Nephron progenitor cell (in vitro differentiated cells): ENCODE data around the gene CISD3.

Experiments
- DNase-seq: peaks from one replicate; pipeline ENCODE4 v3.0.0; 2021
- H3K27ac Mint-ChIP-seq: 2 replicates; pipeline ENCODE4 v1.8.0; 2021; ENCODE audit warnings: mild to moderate bottlenecking, moderate library complexity, mixed read lengths
- H3K27me3 Mint-ChIP-seq: 2 replicates; pipeline ENCODE4 v1.8.0; 2021; ENCODE audit warnings: mild to moderate bottlenecking, low read depth, mixed read lengths; ENCODE audit not compliant: poor library complexity
- H3K36me3 Mint-ChIP-seq: 2 replicates; pipeline ENCODE4 v1.8.0; 2021; ENCODE audit warnings: low read depth, mixed read lengths
- H3K4me1 Mint-ChIP-seq: 2 replicates; pipeline ENCODE4 v1.8.0; 2021; ENCODE audit warnings: mixed read lengths
- H3K4me3 Mint-ChIP-seq: 2 replicates; pipeline ENCODE4 v1.8.0; 2021; ENCODE audit warnings: mild to moderate bottlenecking, moderate library complexity, mixed read lengths
- H3K9me3 Mint-ChIP-seq: 2 replicates; pipeline ENCODE4 v1.8.0; 2021; ENCODE audit warnings: mild to moderate bottlenecking, moderate library complexity, mixed read lengths
- CTCF ChIP-seq: fragments of 200-600 bp; sonication (generic); IDR thresholded peaks from 2 replicates; pipeline ENCODE4 v1.5.0; 2021; ENCODE audit warnings: antibody characterized with exemption

Gene CISD3

GRCh38 chr17:38733982-38734973, 4.1 kb downstream of the CISD3 start:
- no peak overlapping the region for H3K27ac Mint-ChIP-seq
- no peak for DNase-seq
- peak; percentile 11 for TF ChIP-seq CTCF
- H3K4me1 Mint-ChIP-seq, result peaks cover 28% of the 10 kb centered on the region
- no peaks in the 10 kb centered on the region for H3K9me3 Mint-ChIP-seq
- H3K27me3 Mint-ChIP-seq, result no peaks in the 10 kb centered on the region
- no peak overlapping the region for H3K4me3 Mint-ChIP-seq
- peaks cover 41% of the 10 kb centered on the region for H3K36me3 Mint-ChIP-seq

GRCh38 chr17:38735161-38735997, 5.2 kb downstream of the CISD3 start:
- peak; percentile 88 for DNase-seq
- Mint-ChIP-seq H3K27me3 (no peaks in the 10 kb centered on the region), H3K9me3 (no peaks in the 10 kb centered on the region), H3K4me1 (peaks cover 23% of the 10 kb centered on the region), H3K36me3 (peaks cover 45% of the 10 kb centered on the region), H3K4me3 (no peak overlapping the region), H3K27ac (peak overlapping the region; percentile 41)
- TF ChIP-seq CTCF, result peak; percentile 88

GRCh38 chr17:38738007-38738662, 8.0 kb downstream of the CISD3 start:
- DNase-seq, result no peak
- TF ChIP-seq CTCF, result no peak
- Mint-ChIP-seq H3K36me3 (peaks cover 43% of the 10 kb centered on the region), H3K27me3 (no peaks in the 10 kb centered on the region), H3K9me3 (no peaks in the 10 kb centered on the region), H3K27ac (peak overlapping the region; percentile 90), H3K4me1 (peaks cover 41% of the 10 kb centered on the region), H3K4me3 (no peak overlapping the region)

GRCh38 chr17:38738686-38739085, 8.5 kb downstream of the CISD3 start:
- Mint-ChIP-seq H3K27me3 (no peaks in the 10 kb centered on the region), H3K4me3 (no peak overlapping the region)

GRCh38 chr17:38739305-38739704, 9.2 kb downstream of the CISD3 start:
- peaks cover 52% of the 10 kb centered on the region for H3K4me1 Mint-ChIP-seq
- no peaks in the 10 kb centered on the region for H3K27me3 Mint-ChIP-seq
- DNase-seq, result no peak
- TF ChIP-seq CTCF, result no peak
- peaks cover 38% of the 10 kb centered on the region for H3K36me3 Mint-ChIP-seq
- no peak overlapping the region for H3K27ac Mint-ChIP-seq
- no peak overlapping the region for H3K4me3 Mint-ChIP-seq
- no peaks in the 10 kb centered on the region for H3K9me3 Mint-ChIP-seq

More at GRCh38 chr17:38738686-38739085, 8.5 kb downstream of the CISD3 start:
- Mint-ChIP-seq H3K9me3 (no peaks in the 10 kb centered on the region), H3K4me1 (peaks cover 47% of the 10 kb centered on the region), H3K27ac (no peak overlapping the region), H3K36me3 (peaks cover 41% of the 10 kb centered on the region)
- DNase-seq, result no peak
- no peak for TF ChIP-seq CTCF
